OCI-LY1 (cell line): Measurements from ENCODE around the gene MBD1.

Experiments used
- H2AFZ ChIP-seq: fragments of 200-600 bp; sonication (generic), shearing (Covaris generic); 2 replicates; pipeline ENCODE4 v1.6.0; 2014; ENCODE audit warnings: antibody characterized with exemption, mild to moderate bottlenecking, low read length
- H3F3A ChIP-seq: fragments of 200-600 bp; sonication (generic), shearing (Covaris generic); 2 replicates; pipeline ENCODE4 v1.6.0; 2014; ENCODE audit warnings: mild to moderate bottlenecking, antibody characterized with exemption, low read length, moderate library complexity; ENCODE audit not compliant: insufficient read depth
- H3K27ac ChIP-seq: fragments of 200-600 bp; sonication (generic); 2 replicates; pipeline ENCODE4 v1.5.1; 2014; ENCODE audit warnings: low read length, mixed run types, mild to moderate bottlenecking, low read depth; ENCODE audit not compliant: poor library complexity, severe bottlenecking
- H3K27me3 ChIP-seq: fragments of 200-600 bp; sonication (generic); 2 replicates; pipeline ENCODE4 v1.6.0; 2014; ENCODE audit warnings: antibody characterized with exemption, mild to moderate bottlenecking, low read length, moderate library complexity; ENCODE audit not compliant: insufficient read depth
- H3K36me3 ChIP-seq: fragments of 200-600 bp; sonication (generic); 2 replicates; pipeline ENCODE4 v1.6.1; 2014; ENCODE audit warnings: mild to moderate bottlenecking, antibody characterized with exemption, low read length, moderate library complexity, mixed read lengths; ENCODE audit not compliant: insufficient read depth
- H3K4me1 ChIP-seq: fragments of 200-600 bp; sonication (generic); 2 replicates; pipeline ENCODE4 v1.5.1; 2014; ENCODE audit warnings: mild to moderate bottlenecking, low read length, moderate library complexity; ENCODE audit not compliant: insufficient read depth, severe bottlenecking
- H3K4me2 ChIP-seq: fragments of 200-600 bp; sonication (generic), shearing (Covaris generic); 2 replicates; pipeline ENCODE4 v1.6.1; 2014; ENCODE audit warnings: low read length
- H3K4me3 ChIP-seq: fragments of 200-600 bp; sonication (generic); 2 replicates; pipeline ENCODE4 v1.5.1; 2014; ENCODE audit warnings: low read length, low read depth, mild to moderate bottlenecking, mixed read lengths; ENCODE audit not compliant: poor library complexity, severe bottlenecking
- H3K79me2 ChIP-seq: fragments of 200-600 bp; shearing (Covaris generic); 2 replicates; pipeline ENCODE4 v1.6.1; 2016; ENCODE audit warnings: mixed run types, low read length, mixed read lengths; ENCODE audit not compliant: insufficient read depth
- H3K9ac ChIP-seq: fragments of 200-600 bp; sonication (generic), shearing (Covaris generic); 2 replicates; pipeline ENCODE4 v1.6.1; 2014; ENCODE audit warnings: mild to moderate bottlenecking, low read length, mixed read lengths
- H3K9me2 ChIP-seq: fragments of 200-600 bp; sonication (generic), shearing (Covaris generic); 2 replicates; pipeline ENCODE4 v1.6.1; 2014; ENCODE audit warnings: low read depth, mild to moderate bottlenecking, low read length, mixed read lengths
- H3K9me3 ChIP-seq: fragments of 200-600 bp; shearing (Covaris generic); 2 replicates; pipeline ENCODE4 v1.6.1; 2014; ENCODE audit warnings: low read length, mixed read lengths
- H4K20me1 ChIP-seq: fragments of 200-600 bp; sonication (generic), shearing (Covaris generic); 2 replicates; pipeline ENCODE4 v1.6.0; 2016; ENCODE audit warnings: mild to moderate bottlenecking, low read length; ENCODE audit not compliant: insufficient read depth
- CTCF ChIP-seq: fragments of 200-600 bp; sonication (generic), shearing (Covaris generic); IDR thresholded peaks from 2 replicates; pipeline ENCODE4 v1.5.1; 2017; ENCODE audit warnings: mild to moderate bottlenecking, antibody characterized with exemption, low read length, moderate library complexity, mixed read lengths
- EZH2 ChIP-seq: fragments of 200-600 bp; sonication (generic), shearing (Covaris generic); IDR thresholded peaks from 2 replicates; pipeline ENCODE4 v1.8.0; 2017; ENCODE audit warnings: borderline replicate concordance, mixed run types, mild to moderate bottlenecking, antibody characterized with exemption, low read length, moderate library complexity, mixed read lengths

Gene MBD1

DNA sequence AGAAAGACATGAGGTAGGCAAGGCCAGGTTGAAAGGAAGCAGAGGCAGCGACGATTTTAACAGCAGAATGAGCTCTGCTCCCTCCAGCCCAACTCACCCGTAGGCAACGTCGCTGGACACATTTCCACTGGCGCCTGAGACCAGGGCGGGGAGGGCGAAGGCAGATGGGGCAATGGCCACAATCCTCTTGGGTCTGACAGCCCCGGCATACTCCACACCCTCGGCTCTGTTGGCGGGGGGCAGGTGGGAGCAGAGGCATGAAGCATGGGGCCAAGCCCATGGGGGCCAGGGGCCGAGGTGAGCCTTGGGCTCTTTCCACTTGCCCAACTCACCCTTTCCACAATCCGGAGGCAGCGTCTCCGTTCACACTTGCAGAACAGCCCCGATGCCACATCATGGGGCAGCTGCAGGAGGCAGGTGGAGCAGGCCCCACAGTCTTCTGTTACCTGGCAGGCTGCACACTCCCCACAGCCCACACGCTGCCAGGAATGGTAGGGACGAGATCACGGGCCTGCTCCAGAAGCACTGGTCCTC lies 5.8 kb downstream of the MBD1 start:
- no peak overlapping the region for H3K4me2 ChIP-seq
- no peaks in the 10 kb centered on the region for H3K27me3 ChIP-seq
- no peak overlapping the region for H3K4me3 ChIP-seq
- H3K36me3 ChIP-seq: peaks cover 88% of the 10 kb centered on the region
- no peak overlapping the region for H3K9ac ChIP-seq
- H3K9me3 ChIP-seq: no peaks in the 10 kb centered on the region
- no peaks in the 10 kb centered on the region for H4K20me1 ChIP-seq
- H3K4me1 ChIP-seq: peaks cover 18% of the 10 kb centered on the region
- H3K9me2 ChIP-seq: no peaks in the 10 kb centered on the region
- H2AFZ ChIP-seq: no peak overlapping the region
- no peaks in the 10 kb centered on the region for H3F3A ChIP-seq
- TF ChIP-seq EZH2 (no peak), CTCF (no peak)
- no peak overlapping the region for H3K27ac ChIP-seq
- H3K79me2 ChIP-seq: peaks cover 20% of the 10 kb centered on the region

GRCh38 chr18:50274941-50275340 lies 6.4 kb downstream of the MBD1 start:
- no peak overlapping the region for H3K27ac ChIP-seq
- H3K4me1 ChIP-seq: peaks cover 11% of the 10 kb centered on the region
- no peak for TF ChIP-seq EZH2
- no peaks in the 10 kb centered on the region for H4K20me1 ChIP-seq
- H3K27me3 ChIP-seq: no peaks in the 10 kb centered on the region
- H3K79me2 ChIP-seq: peaks cover 14% of the 10 kb centered on the region
- no peak overlapping the region for H2AFZ ChIP-seq
- H3F3A ChIP-seq: no peaks in the 10 kb centered on the region
- no peak overlapping the region for H3K4me3 ChIP-seq
- H3K4me2 ChIP-seq: no peak overlapping the region
- no peak overlapping the region for H3K9ac ChIP-seq
- H3K36me3 ChIP-seq: peaks cover 95% of the 10 kb centered on the region
- H3K9me3 ChIP-seq: no peaks in the 10 kb centered on the region
- H3K9me2 ChIP-seq: no peaks in the 10 kb centered on the region

DNA sequence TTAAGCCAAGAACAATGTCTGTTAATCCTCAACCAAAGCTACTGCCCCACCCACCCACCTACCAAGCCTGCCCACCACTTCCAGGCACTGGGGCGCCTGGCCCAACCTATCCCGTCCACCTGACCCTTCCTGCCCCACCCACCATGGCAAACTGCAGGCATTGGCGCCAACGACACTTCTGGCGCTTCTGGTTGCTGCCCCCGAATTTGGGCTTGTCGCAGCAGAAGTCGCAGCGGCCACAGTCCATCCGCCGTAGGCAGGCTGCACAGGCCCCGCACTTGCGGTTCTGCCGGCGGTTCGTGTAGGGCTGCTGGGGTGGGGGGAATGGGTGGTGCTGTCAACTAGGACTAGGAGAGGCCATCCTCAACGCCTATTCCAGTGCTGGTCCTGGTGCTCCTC lies 7.3 kb downstream of the MBD1 start:
- TF ChIP-seq CTCF (no peak), EZH2 (no peak)
- Histone ChIP-seq H3K9me2 (no peaks in the 10 kb centered on the region), H3K4me1 (peaks cover 2% of the 10 kb centered on the region)

More for the DNA sequence above, 7.3 kb downstream of the MBD1 start:
- Histone ChIP-seq H3K9me3 (no peaks in the 10 kb centered on the region), H4K20me1 (no peaks in the 10 kb centered on the region), H3K79me2 (peaks cover 5% of the 10 kb centered on the region), H3K27ac (no peak overlapping the region), H3K4me2 (no peak overlapping the region), H3K27me3 (no peaks in the 10 kb centered on the region), H3K4me3 (no peak overlapping the region), H3K36me3 (peaks cover 95% of the 10 kb centered on the region), H2AFZ (no peak overlapping the region), H3F3A (no peaks in the 10 kb centered on the region), H3K9ac (no peak overlapping the region)
